ENCODE data around the gene FBXW5. TPM values are rescaled to one million over a fixed set of nuclear protein-coding genes. Genes with fewer than 3 reads are reported as not detected.

Gene FBXW5
- total RNA-seq, 2 experiments from 2014 or later = 63.3 to 89.6 TPM

- ChIA-PET POLR2A (interaction anchor here (0.5 to 1.5 kb wide), 9 partner anchors 9 to 462 kb away, joined by 3 to 7 read pairs (median 4); partner anchors contain the start of gene LCNL1), CTCF (ENCODE audit: unreplicated experiment) (interaction anchor here (0.6 kb wide), 2 partner anchors 17 to 32 kb away, joined by 3 to 14 read pairs; no protein-coding TSS in a partner anchor)
- H3K4me3 ChIP-seq (ENCODE audit: low read depth, low read length, poor library complexity, severe bottlenecking) = peak within 1 kb of the TSS; percentile 79
- BruUV-seq (replicated peaks) = TSS peak; percentile 94
- H3K27ac ChIP-seq (ENCODE audit: low read depth, low read length, poor library complexity, severe bottlenecking) = peak within 1 kb of the TSS; percentile 63
- H3K79me2 ChIP-seq (ENCODE audit: insufficient read depth, low read depth, low read length) = no peaks in the 10 kb centered on the region; the same call in 1 of the 2 replicates
- H2AFZ ChIP-seq (ENCODE audit: low read length) = peak within 1 kb of the TSS; percentile 60
- H3K4me2 ChIP-seq (ENCODE audit: low read length) = peak within 1 kb of the TSS; percentile 94
- DNase-seq (ENCODE audit: low spot score) = peak; percentile 94
- H3K4me1 ChIP-seq (ENCODE audit: insufficient read depth, low read length, poor library complexity, severe bottlenecking) = peaks cover 28% of the 10 kb centered on the region
- H3K9me3 ChIP-seq (ENCODE audit: low read length) = no peaks in the 10 kb centered on the region
- TF ChIP-seq EZH2phosphoT487 (IDR thresholded peaks at IDR 0.05; ENCODE audit: borderline replicate concordance, low read depth, low read length) = no peak
- TF ChIP-seq CTCF (conservative IDR thresholded peaks at IDR 0.05; ENCODE audit: low read length) = no peak
- intact Hi-C loops (cut with micrococcal nuclease; ENCODE audit: unreplicated experiment) = loop anchor here (2.0 kb wide), 1 partner anchor 47 kb away; the partner anchor contains the start of genes C8G and FBXW5
- H4K20me1 ChIP-seq (ENCODE audit: insufficient read depth, low read length) = no peaks in the 10 kb centered on the region
- H3K36me3 ChIP-seq (ENCODE audit: insufficient read depth, low read length) = 0 out of 2 replicates have a peak, but pooled peaks cover 3% of the 10 kb centered on the region
- H3K9me2 ChIP-seq (ENCODE audit: insufficient read depth, low read length) = no peaks in the 10 kb centered on the region
Measured at GRCh38 chr9:136991993-136992818, 47.7 kb upstream of the FBXW5 start, which contains the start of gene PAXX. PAXX (plus strand) TSS chr9:136992422; CDS start chr9:136992444, 22 bp downstream.

GRCh38 chr9:136990242-136990911 is 45.8 kb upstream of the FBXW5 start:
- Histone ChIP-seq H2AFZ (ENCODE audit: low read length) (no peak overlapping the region), H4K20me1 (ENCODE audit: insufficient read depth, low read length) (no peaks in the 10 kb centered on the region), H3K9me3 (ENCODE audit: low read length) (no peaks in the 10 kb centered on the region), H3K9me2 (ENCODE audit: insufficient read depth, low read length) (no peaks in the 10 kb centered on the region), H3K36me3 (ENCODE audit: insufficient read depth, low read length) (0 out of 2 replicates have a peak, but pooled peaks cover 3% of the 10 kb centered on the region), H3K4me2 (ENCODE audit: low read length) (no peak overlapping the region), H3K4me3 (ENCODE audit: low read depth, low read length, poor library complexity, severe bottlenecking) (no peak overlapping the region), H3K79me2 (ENCODE audit: insufficient read depth, low read depth, low read length) (no peaks in the 10 kb centered on the region; the same call in 1 of the 2 replicates), H3K4me1 (ENCODE audit: insufficient read depth, low read length, poor library complexity, severe bottlenecking) (peaks cover 13% of the 10 kb centered on the region), H3K27ac (ENCODE audit: low read depth, low read length, poor library complexity, severe bottlenecking) (no peak overlapping the region)
- ChIA-PET POLR2A (no interaction called here), CTCF (ENCODE audit: unreplicated experiment) (no interaction called here)
- TF ChIP-seq CTCF (conservative IDR thresholded peaks at IDR 0.05; ENCODE audit: low read length) = no peak
- no peak for TF ChIP-seq EZH2phosphoT487 (IDR thresholded peaks at IDR 0.05; ENCODE audit: borderline replicate concordance, low read depth, low read length)
- BruUV-seq (replicated peaks) = no TSS peak
- intact Hi-C loops (cut with micrococcal nuclease; ENCODE audit: unreplicated experiment) = no loop called here
- no peak for DNase-seq (ENCODE audit: low spot score)
